A172 (cell line): ENCODE measurements around the gene CYBRD1. TPM values are rescaled to one million over a fixed set of nuclear protein-coding genes. Genes with fewer than 3 reads are reported as not detected.

Experiments
- DNase-seq: peaks from one replicate; pipeline ENCODE4 v3.0.0-alpha.2; 2015; ENCODE audit warnings: low spot score
- total RNA-seq: library from RNA; depleted of rRNA; stranded (reverse); fragments of >200 nt; shearing (Covaris generic); gene quantifications from 2 replicates; pipeline ENCODE4 v1.2.3, GENCODE V29; 2014

The CYBRD1 gene
- total RNA-seq, 1 experiment from 2014 or later = 159 TPM

GRCh38 chr2:171553858-171554257, 31.6 kb downstream of the CYBRD1 start:
- DNase-seq = peak; percentile 99

GRCh38 chr2:171554991-171555615, 32.8 kb downstream of the CYBRD1 start:
- no peak for DNase-seq

- no peak for DNase-seq
Measured at GRCh38 chr2:171557363-171557762, 35.1 kb downstream of the CYBRD1 start.

GRCh38 chr2:171563301-171563700, 41.0 kb downstream of the CYBRD1 start:
- no peak for DNase-seq

GRCh38 chr2:171564463-171564862, 42.2 kb downstream of the CYBRD1 start:
- DNase-seq = no peak

- DNase-seq = no peak
Measured at GRCh38 chr2:171566057-171566456, 43.8 kb downstream of the CYBRD1 start.

GRCh38 chr2:171566753-171567152, 44.5 kb downstream of the CYBRD1 start:
- DNase-seq = no peak

GRCh38 chr2:171568089-171568488, 45.8 kb downstream of the CYBRD1 start:
- DNase-seq = no peak

GRCh38 chr2:171571721-171572120, 49.4 kb downstream of the CYBRD1 start:
- DNase-seq = no peak

GRCh38 chr2:171574149-171574795, 52.0 kb downstream of the CYBRD1 start:
- peak; percentile 63 for DNase-seq

GRCh38 chr2:171575606-171576005, 53.3 kb downstream of the CYBRD1 start:
- no peak for DNase-seq

- no peak for DNase-seq
Measured at GRCh38 chr2:171578127-171578803, 56.0 kb downstream of the CYBRD1 start.

GRCh38 chr2:171579481-171579880, 57.2 kb downstream of the CYBRD1 start:
- DNase-seq = no peak

GRCh38 chr2:171583566-171583965, 61.3 kb downstream of the CYBRD1 start:
- DNase-seq = no peak

- no peak for DNase-seq
Measured at GRCh38 chr2:171584001-171584400, 61.7 kb downstream of the CYBRD1 start.

GRCh38 chr2:171587132-171587531, 64.9 kb downstream of the CYBRD1 start:
- no peak for DNase-seq

- no peak for DNase-seq
Measured at GRCh38 chr2:171587567-171587966, 65.3 kb downstream of the CYBRD1 start.

- no peak for DNase-seq
Measured at GRCh38 chr2:171590116-171590515, 67.8 kb downstream of the CYBRD1 start.

GRCh38 chr2:171592036-171592555, 69.8 kb downstream of the CYBRD1 start:
- DNase-seq = no peak

- DNase-seq = no peak
Measured at GRCh38 chr2:171595456-171595855, 73.2 kb downstream of the CYBRD1 start.

GRCh38 chr2:171595896-171596295, 73.6 kb downstream of the CYBRD1 start:
- peak; percentile 91 for DNase-seq

GRCh38 chr2:171598713-171599319, 76.5 kb downstream of the CYBRD1 start:
- peak; percentile 64 for DNase-seq
